Measurements from ENCODE around the gene CA4.

DNA sequence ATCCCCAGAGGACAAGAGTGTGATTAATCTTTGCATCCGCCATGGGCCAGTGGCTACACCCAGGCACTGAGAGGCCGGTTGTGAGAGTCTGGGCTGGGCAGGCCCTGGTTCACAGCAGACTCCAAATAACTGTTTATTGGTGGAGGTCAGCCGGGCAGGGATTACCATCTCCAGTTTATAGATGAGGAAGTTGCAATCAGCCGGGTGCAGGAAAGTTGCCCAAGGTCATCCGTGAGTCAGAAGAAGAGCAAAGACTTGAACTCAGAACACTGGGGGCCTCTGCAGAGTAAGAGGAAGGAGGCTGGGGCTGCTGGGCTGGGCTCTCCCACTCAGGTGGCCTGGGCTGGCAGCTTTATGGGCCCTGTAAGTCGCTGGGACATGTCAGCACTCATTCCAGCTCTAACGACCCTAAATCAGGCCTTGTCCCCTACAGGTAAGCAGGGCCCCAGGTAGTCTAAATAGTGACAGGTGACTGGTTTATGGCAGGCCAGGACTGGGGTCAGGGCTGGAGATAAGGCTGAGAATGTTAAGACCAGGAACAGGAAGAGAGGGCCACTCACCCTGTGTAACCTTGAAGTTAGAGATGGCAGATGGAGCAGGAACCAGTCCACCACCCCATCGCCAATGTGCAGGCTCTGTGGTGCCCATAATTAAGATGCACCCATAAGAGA, 2.1 kb upstream of the CA4 start:
- TF ChIP-seq POLR2A (IDR thresholded peaks at IDR 0.05; ENCODE audit: low read depth, low read length) (no peak), TAF1 (IDR thresholded peaks at IDR 0.05; ENCODE audit: borderline replicate concordance, low read depth, low read length) (no peak)
